C4-2B (cell line): ENCODE data around the gene PLXNA4.

Experiments used
- CTCF ChIP-seq: fragments of 450-650 bp; conservative IDR thresholded peaks from 2 replicates; pipeline ENCODE4 v1.5.1; 2017; ENCODE audit warnings: mild to moderate bottlenecking
- ZFX ChIP-seq: fragments of 450-650 bp; IDR thresholded peaks from 2 replicates; pipeline ENCODE4 v1.6.1; 2017

GRCh38 chr7:132575982-132576720 is at the start of gene PLXNA4:
- TF ChIP-seq CTCF (no peak), ZFX (no peak)
